NCI-H2029 treated with DMSO at 0.1 percent for 48 hours (cell line): ENCODE results near the gene RPS6KB2.
A peak's percentile ranks its signal among the peaks of the same experiment; 100 is the strongest.
"Not testable (repeated sequence)": the region's sequence is repeated elsewhere in the genome, so short reads cannot be mapped to it uniquely, and the experiment has no call there.

ENCODE experiments used
- DNase-seq: peaks from one replicate; lab custom pipeline; 2025; lab: John Stamatoyannopoulos, UW

RPS6KB2 gene

GRCh38 chr11:67397986-67398660 lies 30.2 kb upstream of the RPS6KB2 start:
- DNase-seq, result no peak

DNA sequence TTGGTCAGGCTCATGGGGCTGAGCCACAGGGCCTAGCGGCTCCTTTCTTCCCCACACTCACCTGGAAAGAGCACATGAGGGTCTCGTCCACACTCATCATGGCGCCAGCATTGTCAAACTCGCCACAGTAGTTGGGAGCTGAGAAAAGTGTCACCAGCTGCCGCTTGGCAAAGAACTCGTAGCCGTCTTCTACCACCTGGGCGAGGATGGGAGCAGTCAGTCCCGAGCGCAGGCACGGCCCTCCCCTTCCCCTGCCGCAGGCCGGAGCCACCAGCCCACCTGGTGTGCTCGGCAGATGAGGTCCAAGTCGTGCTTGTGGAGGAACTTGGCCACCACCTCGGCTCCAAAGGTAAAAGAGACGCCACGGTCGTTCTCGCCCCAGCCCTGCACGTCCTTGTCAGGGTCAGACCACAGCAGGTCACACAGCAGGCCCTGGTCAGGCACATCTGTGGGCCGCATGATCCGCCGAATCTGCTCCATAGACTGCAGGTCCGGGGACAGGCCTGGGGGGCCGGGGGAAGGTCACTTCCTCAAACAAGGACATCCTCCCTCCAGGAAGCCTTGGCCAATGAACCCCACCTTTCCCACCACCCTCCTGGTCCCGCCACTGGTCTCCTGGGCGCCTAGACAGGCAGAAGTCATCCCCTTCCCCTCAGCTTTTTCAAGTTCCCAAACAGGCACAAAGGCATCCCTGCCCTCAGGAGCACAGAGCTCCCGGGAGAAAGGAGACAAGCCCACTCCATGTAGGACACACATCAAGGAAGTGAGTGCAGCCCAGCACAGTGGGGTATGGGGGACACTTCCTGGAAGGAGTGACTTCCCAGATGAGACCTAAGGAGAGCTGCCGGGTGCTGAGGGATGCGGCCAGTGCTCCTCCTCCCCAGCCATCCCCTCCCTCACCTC lies 29.4 kb upstream of the RPS6KB2 start:
- no peak for DNase-seq

- DNase-seq, result no peak
These were observed 27.9 kb upstream of the RPS6KB2 start for GRCh38 chr11:67400251-67400941.

DNA sequence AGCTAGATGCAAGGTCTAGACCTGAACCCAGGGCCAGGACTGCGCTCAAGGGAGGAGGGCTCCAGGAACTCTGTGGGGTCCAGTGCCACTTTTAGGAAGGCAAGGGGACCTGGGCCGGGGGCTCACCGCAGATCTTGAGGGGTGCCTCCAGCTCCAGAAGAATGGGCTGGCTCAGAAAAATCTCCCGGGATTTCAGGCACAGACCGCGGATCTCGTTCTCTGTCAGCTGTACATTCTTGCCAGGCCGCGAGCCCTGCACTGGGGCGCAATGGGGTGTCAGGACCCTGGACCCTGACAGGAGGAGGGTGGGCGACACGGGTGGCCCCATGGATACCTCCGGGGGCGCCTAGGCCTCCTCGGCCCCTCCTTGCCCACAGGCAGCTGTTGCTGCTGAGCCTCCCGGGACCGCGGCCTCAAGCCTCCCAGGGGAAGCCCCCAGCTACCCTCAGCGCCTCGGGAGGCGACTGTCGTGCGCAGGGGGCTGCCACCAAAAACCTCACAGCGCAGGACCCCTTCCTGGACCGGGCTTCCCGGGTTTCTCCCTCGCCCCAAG lies 27.3 kb upstream of the RPS6KB2 start:
- no peak for DNase-seq

GRCh38 chr11:67401495-67402191 lies 26.7 kb upstream of the RPS6KB2 start, which contains the start of gene PPP1CA:
PPP1CA (minus strand) TSS chr11:67401858; CDS start chr11:67401782, 76 bp downstream.
- peak; percentile 76 for DNase-seq

- not testable (repeated sequence) for DNase-seq
These were observed 26.0 kb upstream of the RPS6KB2 start for GRCh38 chr11:67402192-67402839.

DNA sequence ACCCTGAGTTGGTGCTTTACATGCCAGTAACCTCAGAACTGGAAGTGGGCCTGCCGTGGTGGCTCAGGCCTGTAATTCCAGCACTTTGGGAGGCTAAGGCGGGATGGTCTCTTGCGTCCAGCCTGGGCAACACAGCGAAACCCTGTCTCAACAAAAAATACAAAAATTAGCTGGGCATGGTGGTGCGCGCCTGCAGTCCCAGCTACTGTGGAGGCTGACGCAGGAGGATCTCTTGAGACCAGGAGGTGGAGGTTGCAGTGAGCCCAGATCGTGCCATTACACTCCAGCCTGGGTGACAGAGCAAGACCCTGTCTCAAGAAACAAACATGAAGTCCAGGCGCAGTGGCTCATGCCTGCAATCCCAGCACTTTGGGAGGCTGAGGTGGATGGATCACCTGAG lies 25.2 kb upstream of the RPS6KB2 start:
- DNase-seq, result not testable (repeated sequence)

GRCh38 chr11:67404515-67405195 lies 23.6 kb upstream of the RPS6KB2 start:
- no peak for DNase-seq

DNA sequence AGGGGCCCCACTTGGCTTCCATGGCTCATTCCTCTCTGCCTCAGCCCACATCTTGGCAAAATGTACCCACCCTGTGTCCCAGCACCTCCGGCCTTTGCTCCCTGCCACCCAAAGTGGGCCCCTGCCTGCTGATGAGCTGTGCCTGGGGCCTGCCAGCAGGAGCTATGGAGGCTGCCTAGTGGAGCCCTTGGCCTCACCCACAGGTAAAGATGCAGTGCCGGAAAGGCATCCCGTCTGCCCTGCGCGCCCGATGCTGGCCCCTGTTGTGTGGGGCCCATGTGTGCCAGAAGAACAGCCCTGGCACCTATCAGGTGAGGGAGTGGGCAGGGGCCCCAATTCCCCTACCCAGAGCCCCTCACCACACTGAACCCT lies 23.1 kb upstream of the RPS6KB2 start:
- no peak for DNase-seq

DNA sequence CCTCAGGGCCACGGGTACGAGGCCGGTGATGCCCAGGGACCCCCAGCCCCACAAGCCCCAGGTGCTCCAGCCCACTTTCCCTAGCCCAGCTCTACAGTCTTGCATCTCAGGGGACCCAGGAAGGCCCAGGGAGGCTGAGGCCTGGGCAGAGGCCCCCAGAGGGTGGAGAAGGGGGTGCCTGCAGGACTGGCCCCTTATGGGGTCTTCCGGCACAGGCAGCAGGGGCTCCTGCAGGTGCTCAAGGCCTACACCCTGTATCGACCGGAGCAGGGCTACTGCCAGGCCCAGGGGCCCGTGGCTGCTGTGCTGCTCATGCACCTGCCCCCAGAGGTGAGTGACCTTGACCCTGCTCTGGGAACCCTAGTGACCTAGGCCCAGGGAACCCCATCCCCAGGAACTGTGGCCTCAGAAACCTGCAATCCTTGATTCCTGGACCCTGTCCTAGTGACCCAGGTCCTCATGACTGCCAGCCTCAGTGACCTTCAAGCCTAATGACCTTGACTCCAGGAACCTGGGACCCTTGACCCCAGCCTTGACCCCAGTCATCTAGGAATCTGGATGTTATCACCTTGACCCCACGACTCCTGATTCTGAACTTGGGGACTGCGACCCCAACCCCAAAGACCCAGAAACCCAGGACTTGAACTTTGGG lies 22.5 kb upstream of the RPS6KB2 start:
- DNase-seq, result no peak

DNA sequence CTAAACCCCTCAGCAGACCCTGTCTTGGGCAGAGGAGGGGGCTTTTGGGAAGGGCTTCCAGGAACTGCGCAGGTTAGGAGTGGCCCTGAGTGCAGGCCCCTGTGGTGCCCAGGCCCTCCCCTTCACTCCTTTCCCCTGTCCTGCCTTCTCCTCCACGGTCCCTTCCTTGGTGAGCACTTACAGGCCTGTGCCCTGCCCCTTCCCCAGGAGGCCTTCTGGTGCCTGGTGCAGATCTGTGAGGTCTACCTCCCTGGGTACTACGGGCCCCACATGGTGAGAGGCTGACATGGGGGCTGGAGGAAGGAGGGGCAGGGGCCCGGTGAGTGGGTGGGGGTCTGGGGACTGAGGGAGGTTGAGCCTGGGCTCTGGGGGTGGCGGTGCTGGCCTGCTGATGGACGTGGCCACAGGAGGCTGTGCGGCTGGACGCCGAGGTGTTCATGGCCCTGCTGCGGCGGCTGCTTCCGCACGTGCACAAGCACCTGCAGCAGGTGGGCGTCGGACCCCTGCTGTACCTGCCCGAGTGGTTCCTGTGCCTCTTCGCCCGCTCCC lies 21.8 kb upstream of the RPS6KB2 start:
- no peak for DNase-seq

DNA sequence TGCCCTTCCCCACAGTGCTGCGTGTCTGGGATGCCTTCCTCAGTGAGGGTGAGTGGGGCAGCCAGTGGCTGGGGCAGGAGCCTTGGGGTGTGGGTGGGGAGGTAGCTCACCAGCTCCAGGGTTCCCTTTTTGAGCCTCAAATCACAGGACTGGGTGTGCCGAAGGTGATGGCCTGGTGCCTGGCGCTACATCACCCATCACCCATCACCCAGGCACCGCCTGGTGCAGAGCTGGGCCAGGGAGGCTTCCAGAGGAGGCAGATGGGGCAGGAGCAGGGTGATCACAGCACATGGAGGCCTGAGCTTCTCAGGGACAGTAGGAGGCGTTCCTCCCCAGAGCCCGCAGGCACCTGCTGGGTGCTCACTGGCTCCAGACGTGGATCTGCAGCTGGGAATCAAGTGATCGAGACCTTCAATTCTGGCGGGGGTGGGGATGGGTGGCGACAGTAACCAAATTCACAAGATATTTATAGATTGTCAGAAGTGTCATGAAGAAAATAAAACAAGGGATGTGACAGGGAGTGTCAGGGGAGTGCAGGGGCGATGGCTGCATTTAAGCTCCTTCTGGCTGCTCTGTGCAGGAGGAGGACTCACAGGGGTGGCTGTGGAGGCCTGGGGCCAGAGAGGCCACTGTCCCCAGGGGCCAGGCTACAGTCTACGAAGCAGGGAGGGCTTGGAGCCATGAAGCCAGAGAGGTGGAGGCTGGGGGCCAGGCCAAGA lies 21.2 kb upstream of the RPS6KB2 start:
- no peak for DNase-seq

GRCh38 chr11:67407688-67408163 lies 20.6 kb upstream of the RPS6KB2 start:
- DNase-seq, result no peak

- no peak for DNase-seq
These were observed 19.7 kb upstream of the RPS6KB2 start for GRCh38 chr11:67408437-67409200.

DNA sequence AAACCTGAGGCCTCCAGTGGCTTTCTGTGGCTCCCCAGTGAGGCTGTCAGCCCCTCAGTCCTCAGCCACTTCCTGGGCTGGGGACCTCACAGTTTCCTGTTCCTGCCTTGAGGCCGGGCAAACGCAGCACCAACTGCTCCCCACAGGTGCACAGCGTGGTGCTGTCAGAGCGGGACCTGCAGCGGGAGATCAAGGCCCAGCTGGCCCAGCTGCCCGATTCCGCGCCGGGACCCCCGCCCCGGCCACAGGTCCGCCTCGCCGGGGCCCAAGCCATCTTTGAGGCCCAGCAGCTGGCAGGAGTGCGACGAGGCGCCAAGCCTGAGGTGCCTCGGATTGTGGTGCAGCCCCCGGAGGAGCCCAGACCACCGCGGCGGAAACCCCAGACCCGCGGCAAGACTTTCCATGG lies 19.0 kb upstream of the RPS6KB2 start:
- DNase-seq, result no peak

- no peak for DNase-seq
These were observed 18.4 kb upstream of the RPS6KB2 start for GRCh38 chr11:67409781-67410368.

DNA sequence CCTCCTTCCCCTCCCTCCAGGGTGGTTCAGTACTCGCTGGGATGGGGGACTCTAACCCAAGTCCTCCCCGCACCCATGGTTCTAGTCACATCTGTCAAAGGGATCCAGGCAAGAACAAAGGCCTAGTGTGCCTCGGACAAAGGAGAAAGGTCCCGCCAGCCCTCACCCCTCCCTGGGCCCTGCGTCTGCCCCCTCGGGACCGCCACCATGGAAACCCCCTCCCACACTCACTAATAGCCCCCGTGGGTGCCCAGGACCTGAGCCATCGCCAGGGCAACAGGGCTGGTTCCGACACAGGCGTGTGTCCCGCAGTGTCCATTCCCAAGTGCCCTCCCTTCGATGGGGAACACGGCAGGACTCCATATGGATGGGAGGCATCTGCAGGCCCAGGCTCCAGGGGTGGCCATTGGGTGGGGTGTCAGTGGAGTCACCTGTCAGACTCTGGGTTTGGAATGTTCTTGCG lies 17.9 kb upstream of the RPS6KB2 start:
- DNase-seq, result no peak
